Kasumi-1 (cell line): ENCODE results near the gene ADAMTS1.
"Not testable (repeated sequence)": the region's sequence is repeated elsewhere in the genome, so short reads cannot be mapped to it uniquely, and the experiment has no call there.

Experiments used
- DNase-seq, 2 experiments: peaks; one replicate each; lab custom pipeline; 2025; lab: John Stamatoyannopoulos, UW

The ADAMTS1 gene

DNA sequence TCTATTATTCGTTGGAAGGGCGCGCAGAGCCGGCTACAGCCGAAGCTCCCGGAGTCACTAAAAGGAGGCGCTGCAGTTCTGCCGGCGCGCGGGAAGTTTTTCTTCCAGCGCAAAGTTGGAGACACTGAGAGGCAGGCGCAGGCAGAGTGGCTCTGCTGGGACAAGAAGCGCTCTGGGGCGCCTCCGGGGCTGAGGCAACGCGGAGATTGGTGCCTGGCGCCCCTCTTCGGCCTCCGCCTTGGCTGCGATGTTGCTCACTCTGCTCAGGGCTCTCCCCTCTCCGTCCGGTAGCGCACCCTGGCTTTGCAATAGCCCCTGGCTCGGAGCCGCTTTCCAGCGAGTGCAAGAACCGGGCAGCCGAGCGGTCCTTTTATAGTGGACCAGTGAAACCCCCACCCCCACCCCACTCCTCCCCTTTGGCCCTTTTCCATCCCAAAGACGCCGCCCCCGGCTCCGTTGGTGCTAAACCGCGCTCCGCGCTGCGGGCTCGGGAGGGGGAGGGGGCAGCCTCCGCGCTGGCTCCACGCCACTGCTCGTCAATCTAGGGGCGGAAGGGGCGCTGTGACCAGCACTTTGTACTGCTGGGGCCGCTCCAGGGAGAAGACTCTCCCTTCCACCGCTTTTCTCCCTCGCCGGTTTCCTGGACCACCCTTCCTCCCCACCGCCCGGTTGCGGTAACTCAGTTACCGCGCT lies at the start of gene ADAMTS1:
TSS of gene ADAMTS1 (minus strand) at position 344 of the 693 bp plus-strand sequence. CDS start 455 bp downstream, outside the sequence.
- peak; percentile 42 to 54 for DNase-seq

GRCh38 chr21:26892151-26892550 lies 46.9 kb upstream of the ADAMTS1 start:
- DNase-seq: no peak

GRCh38 chr21:26888931-26889330 lies 43.7 kb upstream of the ADAMTS1 start:
- no peak for DNase-seq

GRCh38 chr21:26888256-26888655 lies 43.0 kb upstream of the ADAMTS1 start:
- DNase-seq: no peak

DNA sequence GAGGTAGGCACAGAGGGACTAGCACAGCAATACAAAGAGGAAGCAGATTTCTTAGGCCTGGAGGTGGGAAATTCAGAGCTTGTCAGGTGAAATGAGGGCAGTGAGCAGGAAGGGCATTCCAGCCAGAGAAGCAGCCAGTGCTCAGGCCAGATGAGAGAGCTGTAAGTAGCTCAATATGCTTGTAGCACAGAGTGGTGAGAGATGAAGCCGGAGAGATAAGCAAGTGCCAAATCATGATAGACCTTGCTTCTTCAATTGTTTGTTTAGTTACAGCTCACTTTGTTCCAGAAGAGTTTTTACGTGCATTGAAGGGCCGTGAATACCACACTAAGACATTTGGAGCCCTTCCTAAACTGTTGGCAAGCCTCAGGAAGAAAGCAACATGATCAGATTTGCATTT lies 42.0 kb upstream of the ADAMTS1 start:
- DNase-seq: no peak

DNA sequence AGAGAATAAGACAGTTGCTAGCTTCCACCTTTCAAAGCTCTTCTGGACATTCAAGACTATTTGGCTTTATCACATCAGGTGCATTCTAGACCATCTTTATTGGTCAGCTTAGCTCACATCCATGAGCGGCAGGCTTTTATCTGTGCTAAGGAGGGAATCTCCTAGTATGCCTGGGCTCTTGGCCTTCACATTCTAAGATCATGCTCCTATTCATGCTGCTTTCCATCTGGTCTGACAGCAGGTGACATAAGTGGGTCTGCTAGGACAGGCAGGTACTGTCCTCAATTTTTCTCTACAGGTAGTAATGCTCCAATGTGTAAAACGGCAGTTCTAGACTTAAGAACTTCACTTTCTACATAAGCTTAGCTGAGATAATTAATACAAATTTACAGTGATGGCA lies 39.2 kb upstream of the ADAMTS1 start:
- no peak for DNase-seq

GRCh38 chr21:26883768-26884167 lies 38.6 kb upstream of the ADAMTS1 start:
- DNase-seq: no peak

- peak; percentile 46 to 74 for DNase-seq
Measured at GRCh38 chr21:26881504-26882228, 36.5 kb upstream of the ADAMTS1 start.

- no peak for DNase-seq
Measured at GRCh38 chr21:26877018-26877417, 31.8 kb upstream of the ADAMTS1 start.

DNA sequence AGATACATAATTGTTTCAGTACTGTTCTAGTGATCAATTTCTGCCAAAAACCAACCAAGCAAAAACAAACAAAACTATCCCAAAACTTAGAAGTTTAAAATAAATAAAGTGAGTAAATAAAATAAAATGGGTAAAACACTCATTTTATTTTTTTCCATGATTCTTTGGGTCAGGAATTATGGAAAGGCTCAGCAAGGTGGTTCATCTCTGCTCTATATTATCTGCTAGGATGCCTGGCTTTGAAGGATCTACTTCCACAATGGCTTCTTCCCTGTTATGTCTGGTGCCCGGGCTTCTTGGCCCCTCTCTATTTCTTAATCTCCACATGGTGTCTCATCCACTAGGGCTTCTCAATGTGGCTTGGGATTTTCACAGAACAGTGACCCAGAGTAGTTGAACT lies 29.1 kb upstream of the ADAMTS1 start:
- no peak for DNase-seq

DNA sequence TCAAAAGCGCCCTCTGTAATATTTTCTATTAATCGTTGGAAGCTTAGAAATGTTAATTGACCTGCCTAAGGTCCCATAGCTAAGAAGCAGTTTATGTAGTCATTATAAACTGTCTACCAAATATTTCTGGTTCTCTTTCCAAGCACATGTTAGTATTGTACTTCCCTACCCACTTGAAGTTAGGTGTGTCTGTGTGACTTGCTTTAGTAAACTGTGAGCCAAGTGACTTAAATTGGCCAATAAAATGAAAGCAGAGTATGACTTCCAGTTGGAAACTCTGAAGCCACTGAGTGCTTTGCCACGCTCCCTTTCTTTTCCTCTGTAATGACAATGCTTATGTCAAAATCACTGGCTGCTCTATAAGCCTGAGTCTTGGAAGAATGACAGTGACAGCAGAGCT lies 20.6 kb upstream of the ADAMTS1 start:
- no peak for DNase-seq

DNA sequence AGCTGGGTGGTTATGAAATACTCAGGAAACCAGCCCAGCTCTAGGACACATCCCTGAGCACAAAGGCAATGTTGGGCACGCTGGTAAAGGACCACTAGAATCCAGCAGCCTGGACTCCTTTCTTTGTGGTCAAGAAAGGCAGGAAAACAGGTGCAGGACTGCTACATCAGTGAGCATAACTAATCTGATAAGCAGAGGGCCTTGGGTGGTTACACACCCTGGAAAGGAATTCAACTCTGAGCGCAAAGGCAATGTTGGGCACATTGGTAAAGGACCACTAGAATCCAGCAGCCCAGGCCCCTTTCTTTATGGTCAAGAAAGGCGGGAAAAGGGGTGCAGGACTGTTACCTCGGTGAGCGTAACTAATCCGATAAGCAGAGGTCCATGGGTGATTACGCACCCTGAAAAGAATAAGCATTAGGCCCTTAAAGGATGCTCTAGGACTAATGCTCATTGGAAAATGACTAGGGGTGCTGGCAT lies 11.7 kb upstream of the ADAMTS1 start:
- not testable (repeated sequence) for DNase-seq

DNA sequence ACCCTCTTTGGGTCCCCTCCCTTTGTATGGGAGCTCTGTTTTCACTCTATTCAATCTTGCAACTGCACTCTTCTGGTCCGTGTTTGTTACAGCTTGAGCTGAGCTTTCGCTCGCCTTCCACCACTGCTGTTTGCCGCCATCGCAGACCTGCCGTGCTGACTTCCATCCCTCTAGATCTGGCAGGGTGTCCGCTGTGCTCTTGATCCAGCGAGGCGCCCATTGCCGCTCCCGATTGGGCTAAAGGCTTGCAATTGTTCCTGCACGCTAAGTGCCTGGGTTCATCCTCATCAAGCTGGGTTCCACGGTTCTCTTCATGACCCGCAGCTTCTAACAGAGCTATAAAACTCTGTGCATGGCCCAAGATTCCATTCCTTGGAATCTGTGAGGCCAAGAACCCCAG lies 9.5 kb upstream of the ADAMTS1 start:
- not testable (repeated sequence) for DNase-seq

GRCh38 chr21:26852423-26852822 lies 7.2 kb upstream of the ADAMTS1 start:
- no peak for DNase-seq

DNA sequence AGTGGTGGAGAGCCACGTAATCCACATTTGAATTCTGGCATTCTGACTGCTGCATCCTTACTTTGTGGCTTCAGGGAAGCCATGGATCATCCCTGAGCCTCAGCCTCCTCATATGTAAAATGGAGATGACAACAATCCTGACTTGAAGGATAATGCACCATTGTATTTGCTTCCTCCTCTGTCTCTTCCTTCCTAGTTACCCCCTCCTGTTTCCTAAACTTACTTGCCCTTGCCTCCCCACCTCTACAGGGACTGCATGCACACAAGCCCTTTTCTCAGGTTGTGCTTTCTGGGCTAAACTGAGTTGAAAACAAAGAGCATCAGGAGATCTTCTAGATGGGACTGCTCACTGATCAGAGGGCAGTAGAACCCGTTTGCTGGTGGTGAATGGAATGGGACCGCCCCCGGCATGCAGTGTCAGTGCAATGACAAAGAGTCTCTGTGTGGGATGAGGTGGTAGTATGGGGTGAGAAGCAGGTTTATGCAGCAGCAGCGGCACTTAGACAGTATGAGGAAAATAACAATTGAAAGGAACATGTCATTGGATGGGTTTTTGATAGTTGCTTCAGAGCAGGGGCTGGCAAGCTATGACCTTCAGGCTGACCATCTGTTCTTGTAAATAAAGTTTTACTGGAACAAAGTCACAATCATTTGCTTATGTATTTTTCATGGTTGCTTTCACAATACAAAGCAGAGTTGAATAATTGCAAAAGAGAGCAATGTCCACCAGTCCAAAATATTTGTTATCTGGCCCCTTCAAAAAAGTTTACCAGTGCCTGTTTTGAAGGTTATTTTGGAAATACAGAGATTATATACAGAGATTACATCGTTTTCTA lies 6.1 kb upstream of the ADAMTS1 start:
- DNase-seq: no peak

DNA sequence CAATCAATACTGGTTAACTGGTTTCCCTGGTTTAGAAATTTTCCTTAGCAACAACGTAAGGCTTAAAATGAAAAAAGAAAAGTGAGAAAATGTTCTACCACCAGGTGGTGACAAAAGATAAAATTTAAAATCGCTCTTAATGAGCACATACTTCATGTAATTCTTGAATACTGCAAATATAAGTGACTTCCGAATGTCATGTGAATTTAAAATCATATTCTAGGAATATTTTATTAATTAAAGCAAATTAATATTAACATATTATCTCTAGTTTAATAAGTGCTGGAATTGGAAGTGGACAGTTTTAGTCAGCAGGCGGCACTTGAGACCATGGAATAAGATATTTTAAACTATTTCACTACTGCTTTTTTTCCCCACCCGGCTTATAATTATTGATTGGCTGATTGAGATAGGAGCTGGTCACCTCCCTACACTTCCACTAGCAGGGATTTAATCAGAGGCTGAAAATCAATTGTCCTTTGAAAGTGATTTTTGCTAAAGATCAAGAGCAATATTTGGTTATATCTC lies 5.0 kb upstream of the ADAMTS1 start:
- peak; percentile 69 to 79 for DNase-seq

GRCh38 chr21:26849428-26850115 lies 4.4 kb upstream of the ADAMTS1 start:
- DNase-seq: peak; percentile 56 to 64

- no peak for DNase-seq
Measured at GRCh38 chr21:26847921-26848320, 2.7 kb upstream of the ADAMTS1 start.

- DNase-seq: no peak
Measured at GRCh38 chr21:26847002-26847401, 1.8 kb upstream of the ADAMTS1 start.

DNA sequence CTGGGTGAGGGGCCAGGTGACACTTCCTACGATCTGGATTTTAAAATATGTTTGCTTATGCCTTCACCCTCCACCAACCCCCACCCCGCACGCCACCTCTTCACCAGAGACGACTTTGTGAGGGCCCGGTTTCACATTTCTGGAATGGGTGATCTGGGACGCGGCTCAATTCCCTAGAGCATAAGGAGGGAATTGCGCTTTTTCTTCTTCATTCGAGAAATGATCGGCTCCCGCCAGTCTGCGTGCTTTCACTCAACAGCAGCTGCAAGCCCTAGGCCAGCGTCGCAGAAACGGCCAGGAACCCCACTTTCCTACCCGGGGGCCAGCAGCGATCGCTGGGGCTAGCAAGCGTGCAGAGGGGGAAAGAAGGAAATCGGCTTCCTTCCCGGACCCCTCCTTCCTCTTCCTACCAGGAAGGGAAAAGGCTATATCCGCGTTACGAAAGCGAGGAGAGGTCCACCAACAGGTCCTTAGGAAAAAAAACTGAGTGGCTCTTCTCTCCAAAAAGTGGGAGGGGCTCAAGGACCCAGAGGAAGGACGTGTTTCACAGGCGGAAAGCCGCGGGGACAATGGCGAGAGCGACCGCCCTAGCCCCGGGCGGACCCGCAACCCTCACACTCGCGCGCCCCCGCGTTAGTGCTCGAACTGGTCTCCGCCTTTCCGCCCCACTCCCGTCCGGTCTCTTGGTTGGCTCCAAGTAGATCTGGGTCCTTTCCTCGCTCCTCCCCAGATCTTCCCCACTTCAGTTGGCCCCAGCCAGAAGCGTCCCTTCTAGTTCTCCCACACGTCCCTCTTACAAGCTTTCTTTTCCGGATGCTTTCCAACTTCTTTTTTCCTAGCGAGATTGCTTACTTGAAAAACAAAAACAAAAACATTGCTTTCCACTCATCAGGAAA lies 1.1 kb upstream of the ADAMTS1 start:
- DNase-seq: peak; percentile 61 to 66

DNA sequence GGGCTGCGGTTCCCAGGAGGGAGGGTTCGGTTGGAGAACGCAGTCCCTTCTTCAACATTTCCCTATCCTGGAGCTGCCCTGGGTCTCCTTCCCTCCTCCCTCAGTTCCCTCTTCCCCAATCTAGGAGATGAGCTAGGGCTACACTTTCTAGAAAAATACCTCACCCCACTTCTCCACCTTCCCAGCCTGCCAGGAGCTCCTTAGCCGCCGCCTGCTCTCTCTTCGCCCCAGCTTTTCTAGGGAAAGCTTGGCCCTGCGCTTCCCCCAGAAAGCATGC lies 488 bp upstream of the ADAMTS1 start:
- no peak for DNase-seq
